Spleen (tissue), 7 donors: ENCODE results near the gene TJP3.

ENCODE experiments used
- CTCF ChIP-seq, 11 experiments: fragments of 200-600 bp in 7 of 11; fragments of 450-650 bp in 4 of 11; sonication (generic) in 4 of 11; IDR thresholded peaks in 8 of 11; conservative IDR thresholded peaks in 3 of 11; 1 replicate in 7 of 11; 2 replicates in 4 of 11; pipeline versions ENCODE4 v1.4.0 to v1.8.0; 2016 to 2021; ENCODE audit warnings: antibody characterized with exemption in 11 of 11, inconsistent platforms in 4 of 11, mild to moderate bottlenecking in 1 of 11
- POLR2A ChIP-seq, 3 donors: fragments of 450-650 bp; IDR thresholded peaks; one replicate each; pipeline ENCODE4 v1.5.1; 2017; ENCODE audit warnings: antibody characterized with exemption in 3 of 3, mild to moderate bottlenecking in 1 of 3
- POLR2AphosphoS5 ChIP-seq, 3 donors: sonication (generic); formaldehyde crosslinking; IDR thresholded peaks; one replicate each; pipeline ENCODE4 v1.5.1; 2017; ENCODE audit warnings: antibody characterized with exemption in 3 of 3
- donor health status: DM: no; HTN: no; CAD: no; lungs with moderate emphysema.
- donor health status: DM: no; HTN: no; CAD: no.
- donor health status: DM: no; HTN: no; CAD: no.

GRCh38 chr19:3770136-3770999, 62.2 kb downstream of the TJP3 start:
- TF ChIP-seq CTCF (IDR thresholded peaks at IDR 0.05 in 8 of 11, conservative IDR thresholded peaks at IDR 0.05 in 3 of 11) (no peak), POLR2A (IDR thresholded peaks at IDR 0.05) (no peak), POLR2AphosphoS5 (IDR thresholded peaks at IDR 0.05) (peak in 1 of 3 donors; percentile 22)
